NB4 (cell line): ENCODE data around the gene WDR45B.
A peak's percentile ranks its signal among the peaks of the same experiment; 100 is the strongest.
"Not testable (repeated sequence)": the region's sequence is repeated elsewhere in the genome, so short reads cannot be mapped to it uniquely, and the experiment has no call there.

Experiments used
- DNase-seq: peaks from one replicate; pipeline ENCODE4 v3.0.0; 2010; ENCODE audit warnings: low read depth
- H3K4me3 ChIP-seq: one replicate; pipeline ENCODE4 v1.5.1; 2011; ENCODE audit warnings: mild to moderate bottlenecking, low read depth, low read length, moderate library complexity
- CTCF ChIP-seq: IDR thresholded peaks from one replicate; pipeline ENCODE4 v1.5.1; 2012; ENCODE audit warnings: low read depth, low read length
- MAX ChIP-seq: IDR thresholded peaks from 2 replicates; pipeline ENCODE4 v1.6.1; 2011; ENCODE audit warnings: low read depth, low read length
- MYC ChIP-seq: IDR thresholded peaks from 2 replicates; pipeline ENCODE4 v1.6.1; 2011; ENCODE audit warnings: low read depth, low read length
- POLR2A ChIP-seq: IDR thresholded peaks from 2 replicates; pipeline ENCODE4 v1.6.1; 2011; ENCODE audit warnings: mild to moderate bottlenecking; ENCODE audit not compliant: insufficient read length; ENCODE audit errors: extremely low read depth

WDR45B gene

GRCh38 chr17:82582709-82583108 is 65.5 kb downstream of the WDR45B start:
- DNase-seq = no peak
- no peak for TF ChIP-seq POLR2A
- TF ChIP-seq CTCF = no peak
- no peak for TF ChIP-seq MYC
- TF ChIP-seq MAX = no peak
- H3K4me3 ChIP-seq = no peak overlapping the region

- TF ChIP-seq POLR2A (no peak), MAX (no peak), CTCF (no peak), MYC (no peak)
- no peak overlapping the region for H3K4me3 ChIP-seq
- peak; percentile 36 for DNase-seq
These were observed 66.0 kb downstream of the WDR45B start for GRCh38 chr17:82582213-82582612.

- not testable (repeated sequence) for H3K4me3 ChIP-seq, DNase-seq
These were observed 68.3 kb downstream of the WDR45B start for GRCh38 chr17:82579969-82580368.

GRCh38 chr17:82577300-82577699 is 70.9 kb downstream of the WDR45B start:
- no peak for DNase-seq
- no peak overlapping the region for H3K4me3 ChIP-seq
- no peak for TF ChIP-seq POLR2A

- H3K4me3 ChIP-seq, DNase-seq: not testable (repeated sequence)
These were observed 72.5 kb downstream of the WDR45B start for GRCh38 chr17:82575581-82576221.

GRCh38 chr17:82574041-82574440 is 74.2 kb downstream of the WDR45B start:
- DNase-seq = no peak
- H3K4me3 ChIP-seq = no peak overlapping the region
- TF ChIP-seq CTCF (no peak), MAX (no peak), POLR2A (no peak), MYC (no peak)

GRCh38 chr17:82571855-82572254 is 76.4 kb downstream of the WDR45B start:
- no peak overlapping the region for H3K4me3 ChIP-seq
- DNase-seq = no peak
- TF ChIP-seq MYC = no peak
- TF ChIP-seq POLR2A = no peak
- no peak for TF ChIP-seq MAX
- TF ChIP-seq CTCF = no peak

- no peak overlapping the region for H3K4me3 ChIP-seq
- DNase-seq = no peak
- TF ChIP-seq MAX (no peak), POLR2A (no peak), CTCF (no peak), MYC (no peak)
These were observed 78.0 kb downstream of the WDR45B start for GRCh38 chr17:82570277-82570676.
